Prostate gland (tissue), 2 donors: Measurements from ENCODE around the gene FEZF1. TPM values are rescaled to one million over a fixed set of nuclear protein-coding genes. Genes with fewer than 3 reads are reported as not detected.

ENCODE experiments used
- DNase-seq: peaks from one replicate; pipeline ENCODE4 v3.0.0-alpha.2; 2019; ENCODE audit warnings: low spot score
- H3K27ac ChIP-seq, 2 donors: fragments of 200-600 bp; sonication (generic); 2 replicates each; pipeline ENCODE4 v1.5.1; 2017 to 2019
- H3K27me3 ChIP-seq: fragments of 200-600 bp; sonication (generic); replicated peaks from 2 replicates; pipeline ENCODE4 v1.5.1; 2019; ENCODE audit not compliant: insufficient read depth
- H3K36me3 ChIP-seq, 2 donors: fragments of 200-600 bp; sonication (generic); 1 replicate in 1 of 2; 2 replicates in 1 of 2; pipeline versions ENCODE4 v1.5.1 to v1.8.1; 2017 to 2019
- H3K4me1 ChIP-seq: fragments of 200-600 bp; sonication (generic); replicated peaks from 2 replicates; pipeline ENCODE4 v1.5.1; 2019
- H3K4me3 ChIP-seq, 2 donors: fragments of 200-600 bp; sonication (generic); 2 replicates each; pipeline ENCODE4 v1.5.1; 2017 to 2019
- H3K9me3 ChIP-seq: fragments of 200-600 bp; sonication (generic); 2 replicates; pipeline ENCODE4 v1.5.1; 2017
- POLR2A ChIP-seq: fragments of 450-650 bp; IDR thresholded peaks from one replicate; pipeline ENCODE4 v1.6.1; 2016; ENCODE audit warnings: antibody characterized with exemption, mild to moderate bottlenecking
- POLR2AphosphoS5 ChIP-seq: sonication (generic); formaldehyde crosslinking; IDR thresholded peaks from one replicate; pipeline ENCODE4 v1.6.1; 2017; ENCODE audit warnings: antibody characterized with exemption
- WGBS: methylation state at CpG from one replicate; pipeline ENCODE4 v1.1.5; 2018; 5-methylcytosine and 5-hydroxymethylcytosine counted together
- intact Hi-C: fragments of 100-400 bp; cut with DNase I; formaldehyde crosslinking; loops from one replicate; pipeline ENCODE4 v1.14.2; 2022
- total RNA-seq, 2 donors: library from RNA; depleted of rRNA; stranded (reverse); fragments of >200 nt; gene quantifications; one replicate each; pipeline ENCODE4 v1.1.0, GENCODE V29; 2016
- TF ChIP-seq, protein P1 (sequence below), 4 experiments: fragments of 200-600 bp in 2 of 4; fragments of 450-650 bp in 2 of 4; sonication (generic) in 2 of 4; IDR thresholded peaks; 1 replicate in 3 of 4; 2 replicates in 1 of 4; pipeline ENCODE4 v1.5.1; 2016 to 2019; ENCODE audit warnings: antibody characterized with exemption in 4 of 4, mild to moderate bottlenecking in 2 of 4, moderate library complexity in 2 of 4

Gene FEZF1
- total RNA-seq, 2 donors from 2014 or later, result 2.6 TPM; not detected in 1

DNA sequence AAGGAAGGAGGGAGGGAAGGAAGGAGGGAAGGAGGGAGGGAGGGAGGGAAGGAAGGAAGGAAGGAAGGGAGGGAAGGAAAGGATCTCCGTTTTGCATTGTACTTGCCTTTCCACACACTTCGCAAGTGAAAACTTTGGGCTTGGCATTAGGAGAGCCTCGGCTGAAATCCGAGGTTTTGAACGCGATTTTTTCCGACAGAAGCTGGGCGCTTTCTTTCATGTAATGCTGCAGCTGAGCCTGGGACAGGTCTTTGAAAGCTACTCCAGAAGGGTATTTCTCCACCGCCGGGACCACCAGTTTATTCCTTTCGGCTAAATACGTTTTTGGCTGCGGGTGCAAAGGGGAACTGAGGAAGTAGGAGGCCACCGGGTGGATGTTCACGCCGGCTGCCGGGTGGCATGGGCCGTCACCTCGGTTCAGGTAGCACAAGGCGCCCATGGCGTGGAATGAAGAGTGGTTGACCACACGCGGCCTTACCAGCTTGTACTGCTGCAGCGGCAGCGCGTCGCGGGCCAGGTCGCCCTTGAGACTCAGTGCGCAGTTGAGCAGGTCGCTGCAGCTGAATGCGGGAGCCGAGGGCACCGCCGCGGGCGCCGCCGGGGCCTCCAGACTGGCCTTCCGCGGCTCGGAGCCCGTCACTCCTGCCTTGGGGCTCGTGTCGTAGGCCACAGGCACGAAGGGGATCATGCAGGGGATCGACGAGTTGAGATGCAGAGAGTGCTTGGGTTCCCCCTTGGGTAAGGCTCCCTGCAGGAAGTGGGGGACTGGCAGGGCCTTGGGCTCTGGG, 825 bp downstream of the FEZF1 start:
- no peak for DNase-seq
- Histone ChIP-seq H3K9me3 (no peaks in the 10 kb centered on the region), H3K4me3 (no peak overlapping the region), H3K4me1 (peaks cover 4% of the 10 kb centered on the region), H3K27ac (no peak overlapping the region), H3K36me3 (no peaks in the 10 kb centered on the region), H3K27me3 (peaks cover 60% of the 10 kb centered on the region)
- TF ChIP-seq, protein P1, sequence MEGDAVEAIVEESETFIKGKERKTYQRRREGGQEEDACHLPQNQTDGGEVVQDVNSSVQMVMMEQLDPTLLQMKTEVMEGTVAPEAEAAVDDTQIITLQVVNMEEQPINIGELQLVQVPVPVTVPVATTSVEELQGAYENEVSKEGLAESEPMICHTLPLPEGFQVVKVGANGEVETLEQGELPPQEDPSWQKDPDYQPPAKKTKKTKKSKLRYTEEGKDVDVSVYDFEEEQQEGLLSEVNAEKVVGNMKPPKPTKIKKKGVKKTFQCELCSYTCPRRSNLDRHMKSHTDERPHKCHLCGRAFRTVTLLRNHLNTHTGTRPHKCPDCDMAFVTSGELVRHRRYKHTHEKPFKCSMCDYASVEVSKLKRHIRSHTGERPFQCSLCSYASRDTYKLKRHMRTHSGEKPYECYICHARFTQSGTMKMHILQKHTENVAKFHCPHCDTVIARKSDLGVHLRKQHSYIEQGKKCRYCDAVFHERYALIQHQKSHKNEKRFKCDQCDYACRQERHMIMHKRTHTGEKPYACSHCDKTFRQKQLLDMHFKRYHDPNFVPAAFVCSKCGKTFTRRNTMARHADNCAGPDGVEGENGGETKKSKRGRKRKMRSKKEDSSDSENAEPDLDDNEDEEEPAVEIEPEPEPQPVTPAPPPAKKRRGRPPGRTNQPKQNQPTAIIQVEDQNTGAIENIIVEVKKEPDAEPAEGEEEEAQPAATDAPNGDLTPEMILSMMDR (IDR thresholded peaks at IDR 0.05), result no peak
- no peak for TF ChIP-seq POLR2A
- no peak for TF ChIP-seq POLR2AphosphoS5
- 6% methylated on average over 30 of the region's 48 CpGs for WGBS
- intact Hi-C loops, result no loop called here

DNA sequence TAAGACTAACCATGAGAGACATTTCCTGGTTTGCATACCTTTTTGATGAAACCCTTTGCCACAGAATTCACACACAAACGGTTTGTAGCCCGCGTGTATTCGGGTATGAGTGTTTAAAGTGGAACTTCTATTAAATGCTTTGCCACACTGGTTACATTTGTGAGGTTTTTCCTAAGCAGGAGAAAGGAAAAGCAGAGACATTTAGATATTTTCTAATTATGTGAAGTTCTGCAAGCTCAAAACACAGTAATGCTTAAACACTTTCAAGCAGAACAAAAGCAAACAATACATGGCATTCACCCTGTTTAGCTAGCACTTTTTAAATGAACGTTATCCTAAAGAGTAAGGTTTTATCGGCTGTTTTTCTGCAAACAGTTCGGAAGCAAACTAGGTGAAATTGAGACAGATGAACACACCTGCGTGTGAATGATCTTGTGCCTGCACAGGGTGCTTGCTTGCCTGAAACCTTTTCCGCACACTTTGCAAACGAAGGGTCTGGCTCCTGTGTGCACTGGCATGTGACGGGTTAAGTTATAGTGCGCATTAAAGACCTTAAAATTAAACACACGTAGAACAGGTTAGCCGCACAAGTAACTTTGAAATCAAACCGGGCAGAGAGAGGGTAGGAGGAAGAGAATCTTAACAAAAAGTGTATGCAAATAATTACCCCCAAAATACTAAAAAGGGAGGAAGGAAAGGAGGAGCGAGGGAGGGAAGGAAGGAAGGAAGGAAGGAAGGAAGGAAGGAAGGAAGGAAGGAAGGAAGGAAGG, 1.6 kb downstream of the FEZF1 start:
- H3K36me3 ChIP-seq, result no peaks in the 10 kb centered on the region
- 13% methylated on average over 16 of the region's 16 CpGs for WGBS
- no peak for DNase-seq
- TF ChIP-seq POLR2AphosphoS5 (no peak), POLR2A (no peak)
- TF ChIP-seq, protein P1 (IDR thresholded peaks at IDR 0.05), result no peak
- H3K27ac ChIP-seq, result no peak overlapping the region
- H3K4me1 ChIP-seq, result peaks cover 4% of the 10 kb centered on the region
- H3K9me3 ChIP-seq, result no peaks in the 10 kb centered on the region
- intact Hi-C loops, result no loop called here
- H3K27me3 ChIP-seq, result peaks cover 57% of the 10 kb centered on the region
- H3K4me3 ChIP-seq, result no peak overlapping the region

DNA sequence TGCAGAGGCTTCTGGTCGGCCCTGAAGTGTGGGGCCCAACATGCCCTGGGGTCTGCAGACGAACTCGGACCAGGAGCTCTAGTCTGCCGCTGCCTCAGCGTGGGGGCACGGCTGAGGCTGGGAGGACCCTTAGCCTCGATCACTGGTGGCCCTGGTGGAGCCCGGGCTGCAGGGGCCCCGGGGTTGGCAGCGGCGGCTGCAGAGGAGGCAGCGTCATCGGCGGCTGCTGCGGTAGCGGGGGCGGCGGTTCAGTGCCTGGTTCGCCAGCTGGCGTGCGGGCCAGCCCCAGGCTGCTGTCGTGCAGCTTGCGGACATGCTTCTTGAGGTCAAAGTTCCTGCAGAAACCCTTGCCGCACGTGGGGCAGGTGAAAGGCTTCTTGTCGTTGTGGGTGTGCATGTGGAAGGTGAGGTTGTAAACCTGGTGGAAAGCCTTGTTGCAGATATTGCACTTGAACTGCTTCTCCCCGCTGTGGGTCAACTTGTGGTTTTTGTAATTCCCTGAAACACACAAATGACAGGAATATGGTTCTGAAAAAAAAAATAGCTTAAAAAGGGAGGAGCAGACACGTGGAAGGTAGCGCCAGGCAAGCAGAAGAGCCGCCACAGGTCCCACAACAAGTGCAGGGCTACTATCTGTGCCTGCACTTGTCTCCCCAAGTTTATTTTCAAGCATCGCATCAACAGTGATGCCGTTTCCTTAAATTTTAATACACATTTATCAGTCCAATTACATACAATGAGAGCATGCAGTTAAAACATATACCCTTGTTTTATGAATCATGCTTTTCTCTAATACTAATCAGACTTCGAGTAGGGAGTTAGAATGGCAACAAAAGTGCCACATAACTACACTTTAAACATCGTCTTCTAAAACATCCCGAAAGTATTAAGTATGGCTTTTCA, 2.4 kb downstream of the FEZF1 start:
- intact Hi-C loops, result no loop called here
- Histone ChIP-seq H3K9me3 (no peaks in the 10 kb centered on the region), H3K4me3 (no peak overlapping the region), H3K27me3 (peaks cover 53% of the 10 kb centered on the region), H3K36me3 (no peaks in the 10 kb centered on the region), H3K27ac (no peak overlapping the region), H3K4me1 (peaks cover 4% of the 10 kb centered on the region)
- WGBS, result 9% methylated on average over 35 of the region's 35 CpGs
- DNase-seq, result no peak
- no peak for TF ChIP-seq POLR2AphosphoS5
- no peak for TF ChIP-seq POLR2A
- TF ChIP-seq, protein P1 (IDR thresholded peaks at IDR 0.05), result no peak

DNA sequence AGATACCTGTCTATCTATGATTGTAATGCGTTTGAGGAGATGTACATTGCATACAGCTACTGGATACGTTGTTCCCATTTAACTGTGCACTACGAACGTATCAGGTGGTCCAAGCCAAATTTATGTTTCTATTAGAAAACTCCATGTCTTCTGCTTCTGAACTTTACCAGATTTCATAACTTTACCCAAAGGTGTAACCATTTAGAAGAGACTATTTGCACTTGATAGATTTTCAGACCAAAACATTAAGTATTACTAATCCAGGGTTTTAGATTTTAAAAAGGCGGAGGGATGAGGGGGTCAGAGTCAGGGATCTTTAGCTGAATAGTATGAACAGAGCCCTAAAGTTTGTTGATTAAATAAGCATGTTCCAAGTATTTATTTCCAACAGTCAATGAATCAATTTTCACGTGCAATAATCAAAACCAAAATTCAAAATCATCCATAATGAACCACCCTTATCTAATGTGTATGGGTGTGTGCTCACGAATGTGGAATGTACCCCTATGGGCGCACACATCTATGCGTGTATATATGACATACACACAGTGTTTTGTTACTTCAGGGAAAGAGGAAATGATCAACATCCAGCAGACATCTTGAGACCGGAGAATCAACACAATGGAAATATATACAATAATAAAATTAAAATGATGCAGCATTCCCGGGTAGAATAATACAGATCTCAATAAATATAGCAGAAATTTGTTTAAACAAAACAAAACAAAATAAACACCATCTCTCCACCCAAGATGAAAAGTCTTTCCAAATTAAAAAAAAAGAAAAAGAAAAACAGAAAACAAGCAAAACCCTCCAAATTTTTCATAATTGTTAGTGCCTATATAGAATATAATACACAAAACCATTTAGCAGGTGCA, 3.4 kb downstream of the FEZF1 start:
- Histone ChIP-seq H3K27me3 (peaks cover 44% of the 10 kb centered on the region), H3K4me1 (peaks cover 4% of the 10 kb centered on the region), H3K9me3 (no peaks in the 10 kb centered on the region), H3K36me3 (no peaks in the 10 kb centered on the region), H3K27ac (no peak overlapping the region), H3K4me3 (no peak overlapping the region)
- intact Hi-C loops, result no loop called here
- WGBS, result 17% methylated on average over 11 of the region's 11 CpGs
- no peak for DNase-seq
- TF ChIP-seq POLR2A (no peak), POLR2AphosphoS5 (no peak)
- TF ChIP-seq, protein P1 (IDR thresholded peaks at IDR 0.05), result no peak
